SK-N-SH treated with all-trans-retinoic acid at 6 μM for 48 hours (cell line): ENCODE measurements around the gene SLC16A13.

Experiments used
- ATAC-seq: fragments of 200-7000 bp; cut with Tn5 transposase; 3 replicates; pipeline ENCODE4 v1.9.1; 2020; ENCODE audit warnings: mild to moderate bottlenecking, moderate library complexity
- ARNTL ChIP-seq: fragments of 450-650 bp; formaldehyde crosslinking; IDR thresholded peaks from 2 replicates; pipeline ENCODE4 v1.5.0; 2020; ENCODE audit warnings: low read depth, mild to moderate bottlenecking, moderate library complexity, borderline replicate concordance
- BACH2 ChIP-seq: fragments of 250-450 bp; sonication (Bioruptor Pico); IDR thresholded peaks from 2 replicates; pipeline ENCODE4 v1.9.0; 2021; ENCODE audit warnings: mild to moderate bottlenecking, borderline replicate concordance
- CREB5 ChIP-seq: fragments of 250-450 bp; sonication (Bioruptor Pico); IDR thresholded peaks from 2 replicates; pipeline ENCODE4 v1.5.1; 2020; ENCODE audit warnings: low read depth, mild to moderate bottlenecking, moderate library complexity
- CSDC2 ChIP-seq: fragments of 250-450 bp; sonication (Bioruptor Pico); IDR thresholded peaks from 2 replicates; pipeline ENCODE4 v1.5.0; 2020; ENCODE audit warnings: mild to moderate bottlenecking, moderate library complexity
- CSRNP3 ChIP-seq: fragments of 250-450 bp; sonication (Bioruptor Pico); IDR thresholded peaks from 2 replicates; pipeline ENCODE4 v1.5.1; 2021; ENCODE audit warnings: mild to moderate bottlenecking, moderate library complexity
- ESRRG ChIP-seq: fragments of 250-450 bp; sonication (Bioruptor Pico); IDR thresholded peaks from 2 replicates; pipeline ENCODE4 v1.6.1; 2021; ENCODE audit warnings: mild to moderate bottlenecking
- GLIS3 ChIP-seq: fragments of 250-450 bp; sonication (Bioruptor Pico); IDR thresholded peaks from 2 replicates; pipeline ENCODE4 v1.5.0; 2020; ENCODE audit warnings: mild to moderate bottlenecking, moderate library complexity
- ISL1 ChIP-seq: fragments of 250-450 bp; sonication (Bioruptor Pico); IDR thresholded peaks from 2 replicates; pipeline ENCODE4 v2.1.2; 2022; ENCODE audit warnings: mild to moderate bottlenecking, moderate library complexity
- OSR1 ChIP-seq: fragments of 250-450 bp; sonication (Bioruptor Pico); IDR thresholded peaks from 2 replicates; pipeline ENCODE4 v1.8.0; 2022; ENCODE audit warnings: moderate library complexity, mild to moderate bottlenecking, inconsistent platforms
- PATZ1 ChIP-seq: fragments of 250-450 bp; sonication (Bioruptor Pico); IDR thresholded peaks from 2 replicates; pipeline ENCODE4 v1.8.0; 2020; ENCODE audit warnings: mild to moderate bottlenecking, moderate library complexity, borderline replicate concordance
- PPARA ChIP-seq: fragments of 250-450 bp; sonication (Bioruptor Pico); IDR thresholded peaks from 2 replicates; pipeline ENCODE4 v1.5.0; 2020; ENCODE audit warnings: mild to moderate bottlenecking, borderline replicate concordance
- SNAI2 ChIP-seq: fragments of 250-450 bp; sonication (Bioruptor Pico); IDR thresholded peaks from 2 replicates; pipeline ENCODE4 v1.5.0; 2020; ENCODE audit warnings: mild to moderate bottlenecking, moderate library complexity
- TOX ChIP-seq: fragments of 250-450 bp; sonication (Bioruptor Pico); IDR thresholded peaks from 2 replicates; pipeline ENCODE4 v1.8.0; 2021; ENCODE audit warnings: mild to moderate bottlenecking, moderate library complexity, borderline replicate concordance
- TSHZ2 ChIP-seq: fragments of 250-450 bp; sonication (Bioruptor Pico); IDR thresholded peaks from 2 replicates; pipeline ENCODE4 v1.5.0; 2020; ENCODE audit warnings: mild to moderate bottlenecking, moderate library complexity
- ZFP3 ChIP-seq: fragments of 250-450 bp; sonication (Bioruptor Pico); IDR thresholded peaks from 2 replicates; pipeline ENCODE4 v1.5.0; 2020; ENCODE audit warnings: mild to moderate bottlenecking, moderate library complexity
- ZFP30 ChIP-seq: fragments of 450-650 bp; formaldehyde crosslinking; IDR thresholded peaks from 2 replicates; pipeline ENCODE4 v1.5.0; 2022; ENCODE audit warnings: mild to moderate bottlenecking, moderate library complexity
- ZNF565 ChIP-seq: fragments of 450-650 bp; formaldehyde crosslinking; conservative IDR thresholded peaks from 2 replicates; pipeline ENCODE4 v1.5.0; 2020; ENCODE audit warnings: low read depth, mild to moderate bottlenecking, moderate library complexity
- ZNF70 ChIP-seq: fragments of 450-650 bp; formaldehyde crosslinking; IDR thresholded peaks from 2 replicates; pipeline ENCODE4 v1.5.0; 2020; ENCODE audit warnings: mild to moderate bottlenecking, moderate library complexity
- ZNF8 ChIP-seq: fragments of 450-650 bp; formaldehyde crosslinking; IDR thresholded peaks from 2 replicates; pipeline ENCODE4 v1.5.0; 2020; ENCODE audit warnings: mild to moderate bottlenecking, moderate library complexity

SLC16A13 gene

GRCh38 chr17:7010523-7010922 lies 25.3 kb upstream of the SLC16A13 start:
- no peak for ATAC-seq
- no peak for TF ChIP-seq ZNF8
- no peak for TF ChIP-seq ZNF70 (CRISPR knock-in tag)
- no peak for TF ChIP-seq BACH2 (CRISPR knock-in tag)
- TF ChIP-seq TSHZ2, result no peak
- TF ChIP-seq OSR1 (CRISPR knock-in tag), result no peak
- TF ChIP-seq ZFP3, result no peak
- no peak for TF ChIP-seq CSRNP3 (CRISPR knock-in tag)
- no peak for TF ChIP-seq ISL1 (CRISPR knock-in tag)
- TF ChIP-seq PATZ1 (CRISPR knock-in tag), result no peak
- no peak for TF ChIP-seq PPARA (CRISPR knock-in tag)
- TF ChIP-seq SNAI2 (CRISPR knock-in tag), result no peak
- no peak for TF ChIP-seq ZNF565 (CRISPR knock-in tag)
- no peak for TF ChIP-seq ESRRG
- no peak for TF ChIP-seq ZFP30 (CRISPR knock-in tag)

GRCh38 chr17:7011415-7011814 lies 24.4 kb upstream of the SLC16A13 start:
- TF ChIP-seq BACH2 (CRISPR knock-in tag), result no peak
- TF ChIP-seq TSHZ2, result no peak
- no peak for TF ChIP-seq CSDC2 (CRISPR knock-in tag)
- TF ChIP-seq ZNF565 (CRISPR knock-in tag), result no peak
- no peak for TF ChIP-seq ARNTL
- no peak for ATAC-seq

GRCh38 chr17:7011942-7012254 lies 23.9 kb upstream of the SLC16A13 start:
- TF ChIP-seq ARNTL (no peak), TOX (no peak)
- ATAC-seq, result no peak

GRCh38 chr17:7014261-7014994 lies 21.4 kb upstream of the SLC16A13 start:
- peak; percentile 92 for ATAC-seq
- TF ChIP-seq PATZ1 (CRISPR knock-in tag) (no peak), GLIS3 (CRISPR knock-in tag) (0 out of 2 replicates have a peak, but pooled peaks have one; percentile 40), OSR1 (CRISPR knock-in tag) (no peak), ZFP30 (CRISPR knock-in tag) (no peak), TSHZ2 (peak; percentile 71; the same call in 1 of the 2 replicates), CREB5 (CRISPR knock-in tag) (no peak), CSDC2 (CRISPR knock-in tag) (no peak)
